GM12878 (cell line): ENCODE data around the gene ZBED4. TPM values are rescaled to one million over a fixed set of nuclear protein-coding genes. Genes with fewer than 3 reads are reported as not detected.

Source experiments
- BHLHE40 ChIP-seq, 2 experiments: fragments of 450-650 bp in 1 of 2; IDR thresholded peaks; 2 replicates each; pipeline ENCODE4 v1.6.1; 2011 to 2017; ENCODE audit warnings: low read depth in 2 of 2, borderline replicate concordance in 1 of 2, improper control_type of control experiment in 1 of 2, low read length in 1 of 2, mild to moderate bottlenecking in 1 of 2
- CEBPB ChIP-seq, 2 experiments: fragments of 150-350 bp in 1 of 2; IDR thresholded peaks; 2 replicates each; pipeline ENCODE4 v1.6.1; 2012 to 2014; ENCODE audit warnings: low read depth in 2 of 2, low read length in 2 of 2, borderline replicate concordance in 1 of 2, inconsistent platforms in 1 of 2
- CHD2 ChIP-seq: IDR thresholded peaks from 2 replicates; pipeline ENCODE4 v1.6.1; 2011; ENCODE audit warnings: low read depth, low read length, improper control_type of control experiment, borderline replicate concordance
- CTCF ChIP-seq, 3 experiments: IDR thresholded peaks in 2 of 3; conservative IDR thresholded peaks in 1 of 3; 2 replicates each; pipeline ENCODE4 v1.5.1; 2011; ENCODE audit warnings: low read depth in 3 of 3, low read length in 3 of 3, mild to moderate bottlenecking in 3 of 3, control low read depth in 2 of 3, moderate library complexity in 2 of 3, inconsistent platforms in 1 of 3, mixed read lengths in 1 of 3; ENCODE audit not compliant: control insufficient read depth in 2 of 3, insufficient read depth in 1 of 3; ENCODE audit errors: extremely low read depth in 1 of 3
- CUX1 ChIP-seq: IDR thresholded peaks from 2 replicates; pipeline ENCODE4 v1.6.1; 2012; ENCODE audit warnings: improper control_type of control experiment, low read depth, low read length; ENCODE audit not compliant: insufficient replicate concordance
- LARP7 ChIP-seq: fragments of 450-650 bp; IDR thresholded peaks from 2 replicates; pipeline ENCODE4 v1.6.1; 2017; ENCODE audit warnings: mild to moderate bottlenecking
- MYB ChIP-seq: fragments of 150-350 bp; IDR thresholded peaks from 2 replicates; pipeline ENCODE4 v1.6.1; 2014; ENCODE audit warnings: mild to moderate bottlenecking, low read depth, low read length, borderline replicate concordance
- NFIC ChIP-seq: IDR thresholded peaks from 2 replicates; pipeline ENCODE4 v1.6.1; 2012; ENCODE audit warnings: low read depth, mild to moderate bottlenecking, inconsistent platforms, low read length, moderate library complexity
- NFXL1 ChIP-seq: fragments of 450-650 bp; IDR thresholded peaks from 2 replicates; pipeline ENCODE4 v1.6.1; 2017; ENCODE audit warnings: antibody characterized with exemption, mild to moderate bottlenecking, borderline replicate concordance
- NFYB ChIP-seq: IDR thresholded peaks from 2 replicates; pipeline ENCODE4 v1.6.1; 2011; ENCODE audit warnings: low read depth, mild to moderate bottlenecking, low read length, improper control_type of control experiment, moderate library complexity; ENCODE audit not compliant: insufficient read depth
- POLR2AphosphoS2 ChIP-seq: IDR thresholded peaks from 2 replicates; pipeline ENCODE4 v1.6.1; 2011; ENCODE audit warnings: low read depth, mild to moderate bottlenecking, low read length, improper control_type of control experiment, moderate library complexity
- RB1 ChIP-seq: fragments of 450-650 bp; formaldehyde crosslinking; IDR thresholded peaks from 2 replicates; pipeline ENCODE4 v1.6.1; 2017; ENCODE audit warnings: mild to moderate bottlenecking, borderline replicate concordance
- REST ChIP-seq: IDR thresholded peaks from 2 replicates; pipeline ENCODE4 v1.6.1; 2012; ENCODE audit warnings: mild to moderate bottlenecking, low read depth, low read length
- SREBF1 ChIP-seq: IDR thresholded peaks from 2 replicates; pipeline ENCODE4 v1.6.1; 2012; ENCODE audit warnings: mild to moderate bottlenecking, low read length
- STAT1 ChIP-seq: fragments of 450-650 bp; conservative IDR thresholded peaks from 2 replicates; pipeline ENCODE4 v1.6.1; 2014; ENCODE audit warnings: antibody characterized with exemption, mild to moderate bottlenecking
- TAF1 ChIP-seq: IDR thresholded peaks from 2 replicates; pipeline ENCODE4 v1.6.1; 2011; ENCODE audit warnings: mild to moderate bottlenecking, low read depth, low read length, borderline replicate concordance
- TARDBP ChIP-seq: IDR thresholded peaks from 2 replicates; pipeline ENCODE4 v1.6.1; 2016; ENCODE audit warnings: borderline replicate concordance
- polyA plus RNA-seq, 11 experiments: library from polyadenylated mRNA; depleted of rRNA in 4 of 11; unstranded in 6 of 11; stranded (reverse) in 5 of 11; fragments of >200 nt; fragmentation: Nextera tagmentation in 4 of 11; fragmentation: Illumina TruSeq in 1 of 11; extraction: Ambion mirVana in 4 of 11; extraction: Trizol in 1 of 11; gene quantifications; 1 replicate in 1 of 11; 2 replicates in 10 of 11; pipeline versions ENCODE4 v1.2.1 to v1.2.3, GENCODE V29; 2011 to 2016; ENCODE audit warnings: inconsistent platforms in 2 of 11, missing spikeins in 2 of 11, low read depth in 1 of 11
- total RNA-seq, 4 experiments: library from RNA; depleted of rRNA in 3 of 4; stranded (reverse); fragments of >200 nt in 3 of 4; fragmentation: Illumina TruSeq in 1 of 4; extraction: Trizol in 1 of 4; gene quantifications; 2 replicates each; pipeline versions ENCODE4 v1.2.1 to v1.2.3, GENCODE V29; 2013 to 2021

Gene ZBED4
- total and polyA plus RNA-seq, 10 of the 15 experiments (the other 5 are each of a cell fraction or from before 2014, with no cell fraction given) = 2.3 to 21.6 (median 12.8) TPM

GRCh38 chr22:49917974-49918910 lies 64.6 kb downstream of the ZBED4 start, which contains the start of the genes ALG12 and CRELD2 (continued):
- TF ChIP-seq MYB (no peak), NFYB (peak; percentile 94), POLR2AphosphoS2 (no peak), TARDBP (0 out of 2 replicates have a peak, but pooled peaks have one; percentile 16), SREBF1 (no peak), NFIC (no peak), BHLHE40 (IDR thresholded peaks at IDR 0.05; ENCODE audit: borderline replicate concordance in 1 of 2, low read depth in 2 of 2, low read length in 1 of 2) (peak in 1 of 2 experiments; percentile 46; a peak in 3 of 4 replicates), RB1 (peak; percentile 58; the same call in 1 of the 2 replicates), NFXL1 (no peak), LARP7 (peak; percentile 84; the same call in 1 of the 2 replicates), CUX1 (no peak), CEBPB (IDR thresholded peaks at IDR 0.05; ENCODE audit: borderline replicate concordance in 1 of 2, low read depth in 2 of 2, low read length in 2 of 2) (no peak), TAF1 (peak; percentile 45; the same call in 1 of the 2 replicates), STAT1 (peak; percentile 84; the same call in 1 of the 2 replicates), CHD2 (peak; percentile 69; the same call in 1 of the 2 replicates), REST (no peak), CTCF (IDR thresholded peaks at IDR 0.05 in 2 of 3, conservative IDR thresholded peaks at IDR 0.05 in 1 of 3; ENCODE audit: control insufficient read depth in 2 of 3, extremely low read depth in 1 of 3, insufficient read depth in 1 of 3, low read depth in 3 of 3, low read length in 3 of 3) (no peak)
